GM18861 (cell line): ENCODE results near the gene WDR90.
A peak's percentile ranks its signal among the peaks of the same experiment; 100 is the strongest.

ENCODE experiments used
- ATAC-seq: cut with Tn5 transposase; IDR thresholded peaks from one replicate; pipeline ENCODE4 v1.9.1; 2021; ENCODE audit not compliant: unreplicated experiment

Gene WDR90

DNA sequence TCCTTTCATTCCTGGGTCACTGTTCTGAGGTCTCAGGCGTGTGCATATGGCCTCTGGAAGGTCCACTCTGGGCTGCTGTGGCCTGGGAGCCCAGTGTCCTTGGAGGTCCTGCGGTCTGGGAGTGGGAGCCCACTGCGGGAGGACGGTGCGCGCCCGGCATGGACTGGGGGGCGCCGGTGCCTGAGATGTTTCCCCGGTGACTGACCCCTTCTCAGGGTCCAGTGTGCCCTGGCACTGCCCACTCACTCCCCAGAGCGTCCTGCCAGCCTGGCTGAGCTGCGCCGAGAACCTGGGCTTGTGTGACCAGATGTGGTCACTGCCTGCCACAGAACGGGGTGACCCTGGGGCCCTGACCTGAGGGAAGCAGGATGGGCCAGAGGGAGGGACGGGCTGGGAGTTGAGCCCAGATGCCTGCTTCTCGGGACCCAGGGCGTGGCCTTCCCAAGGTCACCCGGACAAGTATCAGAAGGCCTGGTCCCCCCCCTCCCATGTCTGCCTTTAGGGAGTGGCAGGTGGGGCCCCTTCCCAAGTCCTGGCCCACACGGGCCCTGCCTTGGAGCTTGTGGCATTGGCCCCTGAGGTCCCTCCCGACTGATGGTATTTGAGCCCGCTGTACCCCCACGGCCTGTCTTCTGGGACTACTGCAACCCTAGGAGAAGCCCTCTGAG lies 25.2 kb downstream of the WDR90 start:
- no peak for ATAC-seq

DNA sequence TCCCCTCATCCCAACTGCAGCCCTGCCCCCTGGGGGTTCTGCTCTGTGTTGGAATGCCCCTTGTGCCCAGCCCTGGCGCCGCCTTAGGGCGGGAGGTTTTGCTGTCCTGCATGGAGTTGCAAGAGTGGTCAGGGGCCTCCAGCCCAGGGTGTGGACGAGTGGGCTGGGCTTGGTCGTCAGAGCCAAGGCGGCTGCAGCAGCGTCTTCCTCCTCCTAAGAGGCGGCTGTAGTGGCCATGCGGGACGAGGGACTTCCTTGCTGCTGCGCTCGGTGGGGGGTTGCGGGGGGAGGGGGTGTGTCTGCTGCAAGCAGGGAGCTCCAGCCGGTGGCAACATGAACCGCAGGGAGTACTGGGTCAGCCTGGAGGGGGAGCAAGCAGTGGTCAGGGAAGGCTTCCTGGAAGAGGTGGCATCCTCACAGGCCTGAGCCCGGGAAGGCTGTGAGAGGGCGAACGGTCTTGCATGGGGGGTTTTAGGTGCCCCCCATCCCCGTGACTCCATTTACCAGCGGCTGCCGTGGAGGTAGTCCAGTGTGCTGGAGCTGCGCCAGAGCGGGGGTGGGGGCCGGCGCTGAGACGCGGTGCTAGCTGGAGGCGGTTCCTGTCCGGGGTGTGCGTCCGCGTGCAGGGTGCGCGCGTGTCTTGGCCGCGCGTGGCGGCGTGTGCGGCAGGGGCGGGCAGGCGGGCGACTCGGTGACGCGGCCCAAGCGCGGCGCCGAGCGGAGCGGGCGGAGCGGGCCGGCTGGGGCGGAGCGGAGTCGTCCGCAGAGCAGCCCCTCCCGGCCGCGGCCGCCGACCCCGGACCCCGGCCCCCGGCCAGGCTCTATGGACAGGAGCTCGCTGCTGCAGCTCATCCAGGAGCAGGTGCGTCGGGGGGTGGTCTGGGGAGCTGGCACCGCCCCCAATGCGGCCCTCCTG lies 26.1 kb downstream of the WDR90 start, which contains the start of gene RHBDL1:
Gene RHBDL1 (plus strand): TSS at position 704 of the 916 bp plus-strand sequence. CDS start 120 bp downstream, at position 824.
- no peak for ATAC-seq

GRCh38 chr16:675884-676564 lies 26.9 kb downstream of the WDR90 start:
- ATAC-seq, result no peak

GRCh38 chr16:676565-676902 lies 27.4 kb downstream of the WDR90 start:
- ATAC-seq, result no peak

- no peak for ATAC-seq
These were observed 27.7 kb downstream of the WDR90 start for GRCh38 chr16:676913-677312.

DNA sequence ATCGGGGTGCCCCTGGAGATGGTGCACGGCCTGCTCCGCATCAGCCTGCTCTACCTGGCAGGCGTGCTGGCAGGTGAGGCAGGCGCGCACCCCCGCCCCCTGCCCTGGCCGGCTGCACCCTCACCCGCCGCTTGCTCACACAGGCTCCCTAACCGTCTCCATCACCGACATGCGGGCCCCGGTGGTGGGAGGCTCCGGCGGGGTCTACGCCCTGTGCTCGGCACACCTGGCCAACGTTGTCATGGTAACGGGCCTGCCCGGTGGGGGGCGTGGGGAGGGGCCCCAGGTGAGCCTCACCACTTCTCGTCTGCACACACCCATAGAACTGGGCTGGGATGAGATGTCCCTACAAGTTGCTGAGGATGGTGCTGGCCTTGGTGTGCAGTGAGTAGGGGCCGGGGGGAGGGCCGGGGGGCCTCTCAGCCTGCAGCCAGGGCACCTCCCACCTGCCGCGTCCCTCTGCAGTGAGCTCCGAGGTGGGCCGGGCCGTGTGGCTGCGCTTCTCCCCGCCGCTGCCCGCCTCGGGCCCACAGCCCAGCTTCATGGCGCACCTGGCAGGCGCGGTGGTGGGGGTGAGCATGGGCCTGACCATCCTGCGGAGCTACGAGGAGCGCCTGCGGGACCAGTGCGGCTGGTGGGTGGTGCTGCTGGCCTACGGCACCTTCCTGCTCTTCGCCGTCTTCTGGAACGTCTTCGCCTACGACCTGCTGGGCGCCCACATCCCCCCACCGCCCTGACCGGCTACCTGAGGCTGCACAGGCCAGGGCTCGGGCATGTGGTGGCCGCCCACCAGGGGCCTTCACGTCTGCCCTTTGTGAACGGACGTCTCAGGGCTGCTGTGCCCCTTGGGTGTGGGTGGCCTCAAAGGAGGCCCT lies 28.4 kb downstream of the WDR90 start:
- ATAC-seq, result no peak

DNA sequence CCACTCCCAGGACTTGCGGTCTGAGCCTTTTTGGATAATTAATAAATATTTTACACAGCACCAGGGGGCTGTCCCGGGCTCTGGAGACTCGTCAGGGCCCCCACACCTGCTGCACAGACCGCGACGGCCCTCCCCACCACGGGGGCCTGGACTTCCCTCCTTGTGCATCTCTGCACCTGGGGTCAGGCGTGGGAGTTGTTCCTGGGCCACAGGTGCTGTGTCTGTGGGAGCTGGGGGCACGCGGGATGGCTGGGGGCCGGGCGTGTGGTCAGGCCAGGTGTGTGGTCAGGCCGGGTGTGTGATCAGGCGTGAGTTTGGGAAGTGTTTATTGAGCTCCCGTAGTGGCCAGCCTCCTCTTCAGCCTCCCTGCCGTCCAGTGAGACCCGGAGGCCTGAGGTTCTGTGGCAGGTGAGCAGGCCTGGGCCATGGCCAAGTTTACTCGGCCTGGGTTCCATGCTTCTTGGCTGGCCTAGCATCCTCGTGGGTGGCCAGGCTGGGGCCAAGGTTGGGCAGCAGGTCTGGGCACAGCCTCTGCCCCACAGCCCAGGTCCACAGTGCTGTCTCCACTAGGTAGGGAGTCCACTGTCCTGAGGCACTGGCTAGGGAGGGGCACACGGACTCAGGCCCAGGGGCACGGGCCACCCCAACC lies 29.2 kb downstream of the WDR90 start:
- no peak for ATAC-seq

- no peak for ATAC-seq
These were observed 30.0 kb downstream of the WDR90 start for GRCh38 chr16:678858-679813.

GRCh38 chr16:679814-680624 lies 30.9 kb downstream of the WDR90 start, which contains the start of gene STUB1:
STUB1 (plus strand) TSS chr16:680410; CDS start chr16:680526, 116 bp downstream.
- ATAC-seq, result no peak

DNA sequence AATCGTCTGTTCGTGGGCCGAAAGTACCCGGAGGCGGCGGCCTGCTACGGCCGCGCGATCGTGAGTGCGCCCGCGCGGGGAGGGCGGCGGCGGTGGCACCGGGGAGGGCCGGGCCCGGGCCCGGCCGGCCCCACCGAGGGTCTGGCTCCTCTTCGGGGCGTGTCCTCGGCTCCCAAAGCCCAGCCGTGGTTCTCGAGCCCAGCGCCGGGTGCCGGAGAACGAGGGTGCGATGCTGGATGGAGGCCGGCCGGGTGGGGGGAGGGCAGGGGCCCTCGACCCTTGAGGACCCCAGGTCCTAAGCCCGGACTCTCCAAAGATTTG lies 31.4 kb downstream of the WDR90 start:
- no peak for ATAC-seq

DNA sequence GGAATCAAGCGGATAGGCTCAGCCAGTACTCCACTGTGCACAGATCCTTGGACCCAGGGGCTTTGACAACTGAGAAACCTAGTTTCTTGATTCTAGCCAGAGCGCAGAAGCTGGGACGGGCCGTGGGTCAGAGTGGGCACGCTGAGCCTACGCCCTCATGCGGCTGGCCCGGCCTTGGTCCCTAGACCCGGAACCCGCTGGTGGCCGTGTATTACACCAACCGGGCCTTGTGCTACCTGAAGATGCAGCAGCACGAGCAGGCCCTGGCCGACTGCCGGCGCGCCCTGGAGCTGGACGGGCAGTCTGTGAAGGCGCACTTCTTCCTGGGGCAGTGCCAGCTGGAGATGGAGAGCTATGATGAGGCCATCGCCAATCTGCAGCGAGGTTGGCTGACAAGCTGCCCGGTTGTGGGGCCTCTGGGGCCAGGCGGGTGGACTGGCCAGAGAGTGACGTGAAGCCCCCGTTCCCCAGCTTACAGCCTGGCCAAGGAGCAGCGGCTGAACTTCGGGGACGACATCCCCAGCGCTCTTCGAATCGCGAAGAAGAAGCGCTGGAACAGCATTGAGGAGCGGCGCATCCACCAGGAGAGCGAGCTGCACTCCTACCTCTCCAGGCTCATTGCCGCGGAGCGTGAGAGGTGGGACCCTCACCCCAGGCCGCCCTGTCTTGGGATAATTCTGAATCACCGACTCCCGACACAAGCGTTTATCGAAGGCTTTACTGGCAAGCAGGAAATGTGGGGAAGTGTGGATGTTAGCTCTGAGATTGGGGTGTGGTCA lies 32.0 kb downstream of the WDR90 start:
- ATAC-seq, result no peak

DNA sequence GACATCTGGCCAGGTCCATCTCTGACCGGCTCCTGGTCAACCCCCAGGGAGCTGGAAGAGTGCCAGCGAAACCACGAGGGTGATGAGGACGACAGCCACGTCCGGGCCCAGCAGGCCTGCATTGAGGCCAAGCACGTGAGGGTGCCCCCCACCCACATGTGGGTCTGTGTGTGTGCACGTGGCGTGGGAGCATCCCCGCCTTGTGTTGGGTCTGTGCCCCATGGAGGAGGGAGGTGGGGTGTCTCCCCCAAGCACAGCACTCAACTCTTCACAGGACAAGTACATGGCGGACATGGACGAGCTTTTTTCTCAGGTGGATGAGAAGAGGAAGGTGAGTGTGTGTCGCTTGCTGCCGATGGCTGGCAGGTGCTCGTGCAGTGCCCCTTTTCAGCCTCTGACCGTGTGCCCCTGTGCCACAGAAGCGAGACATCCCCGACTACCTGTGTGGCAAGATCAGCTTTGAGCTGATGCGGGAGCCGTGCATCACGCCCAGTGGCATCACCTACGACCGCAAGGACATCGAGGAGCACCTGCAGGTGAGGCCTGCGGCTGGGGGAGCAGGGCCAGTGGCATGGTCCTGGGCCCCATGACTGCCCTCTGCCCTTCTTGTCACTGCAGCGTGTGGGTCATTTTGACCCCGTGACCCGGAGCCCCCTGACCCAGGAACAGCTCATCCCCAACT lies 32.7 kb downstream of the WDR90 start:
- ATAC-seq, result no peak

DNA sequence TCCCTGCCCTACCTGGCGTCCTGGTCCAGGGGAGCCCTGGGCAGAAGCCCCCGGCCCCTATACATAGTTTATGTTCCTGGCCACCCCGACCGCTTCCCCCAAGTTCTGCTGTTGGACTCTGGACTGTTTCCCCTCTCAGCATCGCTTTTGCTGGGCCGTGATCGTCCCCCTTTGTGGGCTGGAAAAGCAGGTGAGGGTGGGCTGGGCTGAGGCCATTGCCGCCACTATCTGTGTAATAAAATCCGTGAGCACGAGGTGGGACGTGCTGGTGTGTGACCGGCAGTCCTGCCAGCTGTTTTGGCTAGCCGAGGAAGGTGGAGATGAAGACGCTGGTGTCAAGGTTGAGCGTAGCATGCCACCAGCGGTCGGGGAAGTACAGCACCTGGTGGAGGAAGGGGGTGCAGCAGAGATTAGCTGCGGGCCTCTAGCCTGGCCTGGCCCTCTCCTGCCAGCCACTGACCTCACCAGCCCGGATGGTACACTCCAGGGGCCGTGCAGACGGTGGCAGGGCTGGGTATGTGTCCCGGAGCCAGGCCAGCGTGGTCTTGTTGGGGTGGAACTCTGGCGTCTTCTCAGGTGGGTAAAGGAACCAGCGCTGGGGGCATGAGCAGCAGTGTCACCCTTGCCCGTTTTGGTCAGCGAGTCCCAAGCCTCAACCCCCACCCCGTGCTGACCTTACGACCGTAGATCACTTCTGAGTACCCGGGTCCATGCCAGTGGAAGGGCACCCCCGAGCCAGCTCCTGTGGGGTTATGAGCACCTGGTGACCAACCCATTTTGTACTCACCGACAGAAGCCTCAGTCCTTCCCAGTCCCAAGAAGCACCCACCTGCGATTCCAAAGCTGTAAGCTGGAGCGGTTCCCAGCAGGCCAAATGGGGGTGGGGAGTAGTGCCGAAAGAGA lies 33.6 kb downstream of the WDR90 start:
- ATAC-seq, result no peak

- ATAC-seq, result no peak
These were observed 34.4 kb downstream of the WDR90 start for GRCh38 chr16:683396-684070.

GRCh38 chr16:684071-684794 lies 35.1 kb downstream of the WDR90 start, which contains the start of gene JMJD8:
JMJD8 (minus strand) TSS chr16:684334; CDS start chr16:684319, 15 bp downstream.
- peak; percentile 53 for ATAC-seq
